Activated T-cell treated with anti-CD3 and anti-CD28 coated beads, Interleukin-2, amount 50 U/mL, for 1 hour (primary cell): Measurements from ENCODE around the gene ALK.

Experiments
- DNase-seq: peaks from one replicate; pipeline ENCODE4 v3.0.0-alpha.2; 2020

Gene ALK

GRCh38 chr2:29921560-29921915, at the start of gene ALK:
Gene ALK (minus strand): TSS chr2:29921586. CDS start chr2:29920659, 927 bp downstream.
- peak; percentile 51 for DNase-seq

- no peak for DNase-seq
Observed at GRCh38 chr2:29966266-29966665, 44.9 kb upstream of the ALK start.

GRCh38 chr2:29963972-29964570, 42.7 kb upstream of the ALK start:
- DNase-seq: no peak

- DNase-seq: no peak
Observed at GRCh38 chr2:29962922-29963321, 41.5 kb upstream of the ALK start.

GRCh38 chr2:29954316-29954715, 32.9 kb upstream of the ALK start:
- no peak for DNase-seq

- no peak for DNase-seq
Observed at GRCh38 chr2:29952973-29953372, 31.6 kb upstream of the ALK start.

GRCh38 chr2:29951576-29951975, 30.2 kb upstream of the ALK start:
- no peak for DNase-seq

- DNase-seq: no peak
Observed at GRCh38 chr2:29950481-29950880, 29.1 kb upstream of the ALK start.

GRCh38 chr2:29949042-29949441, 27.7 kb upstream of the ALK start:
- DNase-seq: no peak

GRCh38 chr2:29946505-29946904, 25.1 kb upstream of the ALK start:
- DNase-seq: no peak

GRCh38 chr2:29942711-29943110, 21.3 kb upstream of the ALK start:
- DNase-seq: no peak

- no peak for DNase-seq
Observed at GRCh38 chr2:29940706-29941105, 19.3 kb upstream of the ALK start.

- DNase-seq: no peak
Observed at GRCh38 chr2:29936020-29936419, 14.6 kb upstream of the ALK start.

GRCh38 chr2:29931818-29932217, 10.4 kb upstream of the ALK start:
- DNase-seq: no peak

- peak; percentile 29 for DNase-seq
Observed at GRCh38 chr2:29923110-29923721, 1.8 kb upstream of the ALK start.

- no peak for DNase-seq
Observed at GRCh38 chr2:29922605-29923004, 1.2 kb upstream of the ALK start.

GRCh38 chr2:29920631-29921559, 491 bp downstream of the ALK start:
- DNase-seq: no peak

GRCh38 chr2:29920130-29920577, 1.2 kb downstream of the ALK start:
- DNase-seq: peak; percentile 54

- DNase-seq: no peak
Observed at GRCh38 chr2:29918941-29919340, 2.4 kb downstream of the ALK start.

GRCh38 chr2:29917781-29918180, 3.6 kb downstream of the ALK start:
- DNase-seq: no peak

GRCh38 chr2:29916571-29916970, 4.8 kb downstream of the ALK start:
- DNase-seq: no peak

GRCh38 chr2:29910960-29911359, 10.4 kb downstream of the ALK start:
- DNase-seq: no peak

GRCh38 chr2:29910465-29910864, 10.9 kb downstream of the ALK start:
- no peak for DNase-seq

GRCh38 chr2:29902356-29902755, 19.0 kb downstream of the ALK start:
- no peak for DNase-seq
